SK-N-SH (cell line): ENCODE measurements around the gene VWA5B1. TPM values are rescaled to one million over a fixed set of nuclear protein-coding genes. Genes with fewer than 3 reads are reported as not detected.

Experiments used
- CTCF ChIA-PET: fragments of 300-600, 350-600 bp; formaldehyde crosslinking; extraction: SDS; loops from one replicate; lab custom pipeline; 2021; lab: Yijun Ruan, JAX
- POLR2A ChIA-PET: fragments of 350-600 bp; sonication (Branson Sonifier 250); formaldehyde crosslinking; extraction: SDS; loops from one replicate; lab custom pipeline; 2020; ENCODE audit warnings: antibody characterized with exemption, inconsistent platforms; lab: Yijun Ruan, JAX
- DNase-seq: peaks from one replicate; pipeline ENCODE4 v3.0.0; 2012
- H2AFZ ChIP-seq: fragments of 200-600 bp; sonication (generic); 2 replicates; pipeline ENCODE4 v1.8.1; 2016; ENCODE audit warnings: antibody characterized with exemption, mild to moderate bottlenecking, low read depth
- H3F3A ChIP-seq: fragments of 200-600 bp; sonication (generic); replicated peaks from 2 replicates; pipeline ENCODE3; 2016; ENCODE audit warnings: antibody characterized with exemption, mild to moderate bottlenecking; ENCODE audit not compliant: insufficient read depth
- H3K27ac ChIP-seq, 2 experiments: fragments of 200-500 bp in 1 of 2; fragments of 200-600 bp in 1 of 2; sonication (Bioruptor generic) in 1 of 2; sonication (generic), shearing (Covaris generic) in 1 of 2; 2 replicates each; pipeline versions ENCODE4 v1.5.1 to v1.6.1; 2014 to 2016; ENCODE audit warnings: low read depth in 2 of 2, inconsistent platforms in 1 of 2, low read length in 1 of 2, mild to moderate bottlenecking in 1 of 2, mixed read lengths in 1 of 2
- H3K27me3 ChIP-seq: fragments of 200-600 bp; sonication (generic), shearing (Covaris generic); 2 replicates; pipeline ENCODE4 v1.6.1; 2016; ENCODE audit warnings: mixed run types; ENCODE audit not compliant: insufficient read depth
- H3K36me3 ChIP-seq, 2 experiments: fragments of 200-500 bp in 1 of 2; fragments of 200-600 bp in 1 of 2; sonication (Bioruptor generic) in 1 of 2; sonication (generic) in 1 of 2; replicated peaks in 1 of 2; 2 replicates each; pipeline versions ENCODE3 to v1.5.1; 2014 to 2016; ENCODE audit warnings: low read length in 1 of 2, mild to moderate bottlenecking in 1 of 2; ENCODE audit not compliant: insufficient read depth in 2 of 2, control insufficient read depth in 1 of 2
- H3K4me1 ChIP-seq, 2 experiments: fragments of 200-500 bp in 1 of 2; fragments of 200-600 bp in 1 of 2; sonication (Bioruptor generic) in 1 of 2; sonication (generic), shearing (Covaris generic) in 1 of 2; 2 replicates each; pipeline versions ENCODE4 v1.5.1 to v1.6.1; 2014 to 2016; ENCODE audit warnings: low read depth in 1 of 2, low read length in 1 of 2, mixed run types in 1 of 2; ENCODE audit not compliant: insufficient read depth in 2 of 2, control insufficient read depth in 1 of 2
- H3K4me2 ChIP-seq: fragments of 200-600 bp; sonication (generic), shearing (Covaris generic); 2 replicates; pipeline ENCODE4 v1.6.1; 2017; ENCODE audit warnings: mixed run types
- H3K4me3 ChIP-seq, 2 experiments: fragments of 200-500 bp in 1 of 2; fragments of 200-600 bp in 1 of 2; sonication (Bioruptor generic) in 1 of 2; sonication (generic), shearing (Covaris generic) in 1 of 2; 2 replicates each; pipeline versions ENCODE4 v1.5.1 to v1.8.1; 2014 to 2016; ENCODE audit warnings: low read depth in 2 of 2, inconsistent platforms in 1 of 2, low read length in 1 of 2, mild to moderate bottlenecking in 1 of 2, mixed read lengths in 1 of 2, moderate library complexity in 1 of 2
- H3K79me2 ChIP-seq: fragments of 200-600 bp; sonication (generic); 2 replicates; pipeline ENCODE4 v1.8.1; 2017; ENCODE audit warnings: mild to moderate bottlenecking; ENCODE audit not compliant: insufficient read depth
- H3K9ac ChIP-seq: fragments of 200-600 bp; sonication (generic); 2 replicates; pipeline ENCODE4 v1.6.1; 2017; ENCODE audit warnings: mixed run types
- H3K9me2 ChIP-seq: fragments of 200-600 bp; sonication (generic); 2 replicates; pipeline ENCODE4 v1.6.1; 2017; ENCODE audit warnings: mixed run types
- H3K9me3 ChIP-seq: fragments of 200-600 bp; sonication (generic); 2 replicates; pipeline ENCODE4 v1.6.1; 2017; ENCODE audit warnings: mixed run types, mild to moderate bottlenecking, moderate library complexity
- H4K20me1 ChIP-seq: fragments of 200-600 bp; sonication (generic); 2 replicates; pipeline ENCODE4 v1.6.1; 2017; ENCODE audit warnings: mild to moderate bottlenecking, mixed run types; ENCODE audit not compliant: insufficient read depth
- CTCF ChIP-seq: fragments of 200-600 bp; sonication (generic); IDR thresholded peaks from 2 replicates; pipeline ENCODE4 v1.6.1; 2017; ENCODE audit warnings: antibody characterized with exemption, mild to moderate bottlenecking, moderate library complexity
- ELF1 ChIP-seq: IDR thresholded peaks from 2 replicates; pipeline ENCODE4 v1.4.0; 2012
- EP300 ChIP-seq, 2 experiments: IDR thresholded peaks; 2 replicates each; pipeline versions ENCODE4 v1.4.0 to v1.6.1; 2012; ENCODE audit warnings: borderline replicate concordance in 1 of 2, low read depth in 1 of 2, low read length in 1 of 2
- EZH2phosphoT487 ChIP-seq: fragments of 200-600 bp; sonication (generic); IDR thresholded peaks from 2 replicates; pipeline ENCODE4 v1.6.1; 2017; ENCODE audit warnings: low read depth, mixed run types, mild to moderate bottlenecking, antibody characterized with exemption, moderate library complexity, borderline replicate concordance
- FOSL2 ChIP-seq: IDR thresholded peaks from 2 replicates; pipeline ENCODE4 v1.4.0; 2012; ENCODE audit warnings: low read depth, mild to moderate bottlenecking, moderate library complexity, borderline replicate concordance
- FOXJ3 ChIP-seq: sonication (generic); formaldehyde crosslinking; IDR thresholded peaks from 2 replicates; pipeline ENCODE4 v1.5.1; 2020; ENCODE audit warnings: mild to moderate bottlenecking, missing genetic modification reagents
- FOXM1 ChIP-seq: IDR thresholded peaks from 2 replicates; pipeline ENCODE4 v1.4.0; 2012; ENCODE audit warnings: low read depth, mild to moderate bottlenecking
- GATA2 ChIP-seq: sonication (generic); formaldehyde crosslinking; IDR thresholded peaks from 2 replicates; pipeline ENCODE4 v1.5.0; 2020; ENCODE audit warnings: mild to moderate bottlenecking, missing genetic modification reagents
- JUND ChIP-seq: IDR thresholded peaks from 2 replicates; pipeline ENCODE4 v1.4.0; 2012
- NFIC ChIP-seq: IDR thresholded peaks from 2 replicates; pipeline ENCODE4 v1.4.0; 2012; ENCODE audit warnings: borderline replicate concordance
- PBX3 ChIP-seq: IDR thresholded peaks from 2 replicates; pipeline ENCODE4; 2012
- POLR2AphosphoS5 ChIP-seq: IDR thresholded peaks from 2 replicates; pipeline ENCODE4 v1.6.1; 2012; ENCODE audit warnings: low read depth, low read length
- RCOR1 ChIP-seq: fragments of 150-350 bp; IDR thresholded peaks from 2 replicates; pipeline ENCODE4 v1.6.1; 2017; ENCODE audit warnings: antibody characterized with exemption, low read length
- RXRA ChIP-seq: IDR thresholded peaks from 2 replicates; pipeline ENCODE4 v1.4.0; 2012; ENCODE audit warnings: low read depth, mild to moderate bottlenecking, borderline replicate concordance
- SIN3A ChIP-seq: IDR thresholded peaks from 2 replicates; pipeline ENCODE4 v1.6.1; 2012; ENCODE audit warnings: low read depth, mild to moderate bottlenecking, low read length, moderate library complexity, borderline replicate concordance
- SMC3 ChIP-seq: IDR thresholded peaks from 2 replicates; pipeline ENCODE4 v1.6.1; 2012; ENCODE audit warnings: low read depth, low read length, improper control_type of control experiment
- TEAD4 ChIP-seq: IDR thresholded peaks from 2 replicates; pipeline ENCODE4 v1.4.0; 2012; ENCODE audit warnings: mild to moderate bottlenecking, borderline replicate concordance; ENCODE audit not compliant: insufficient read depth
- USF1 ChIP-seq: IDR thresholded peaks from 2 replicates; pipeline ENCODE4 v1.4.0; 2012; ENCODE audit warnings: low read depth, borderline replicate concordance
- WGBS: methylation state at CpG from one replicate; pipeline ENCODE4 v1.1.6; 2017; ENCODE audit warnings: low lambda C conversion rate; 5-methylcytosine and 5-hydroxymethylcytosine counted together
- polyA plus RNA-seq, 3 experiments: library from polyadenylated mRNA; depleted of rRNA; stranded (reverse); fragments of >200 nt; gene quantifications; 2 replicates each; pipeline ENCODE4 v1.2.3, GENCODE V29; 2012
- TF ChIP-seq, protein P1 (sequence below): fragments of 150-350 bp; IDR thresholded peaks from 2 replicates; pipeline ENCODE4 v1.6.1; 2016; ENCODE audit warnings: mild to moderate bottlenecking, low read depth, low read length
- TF ChIP-seq, protein P2 (sequence below): fragments of 150-350 bp; IDR thresholded peaks from 2 replicates; pipeline ENCODE4 v1.6.1; 2017; ENCODE audit warnings: antibody characterized with exemption, low read length, low read depth, borderline replicate concordance

The VWA5B1 gene
- polyA plus RNA-seq, 1 of the 3 experiments (the other 2 are of a cell fraction): not detected

DNA sequence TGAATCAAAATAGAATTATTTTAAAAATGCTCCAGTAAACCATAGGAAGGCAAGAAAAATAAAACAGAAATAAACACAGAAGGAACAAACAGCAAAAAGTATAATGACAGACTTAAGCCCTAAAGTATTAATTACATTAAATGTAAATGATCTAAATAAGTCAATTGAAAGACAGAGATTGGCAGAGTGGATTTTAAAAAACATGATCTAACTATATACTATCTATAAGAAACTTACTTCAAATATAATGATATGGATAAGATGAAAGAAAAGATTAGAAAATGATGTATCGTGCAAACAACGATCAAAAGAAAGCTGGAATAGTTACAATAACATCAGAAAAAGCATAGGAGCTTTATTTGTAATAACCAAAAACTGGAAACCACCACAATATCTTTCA lies 104.6 kb downstream of the VWA5B1 start:
- H3K4me2 ChIP-seq: no peak overlapping the region
- H3K9me2 ChIP-seq: no peaks in the 10 kb centered on the region
- H4K20me1 ChIP-seq: no peaks in the 10 kb centered on the region
- no peak overlapping the region for H3K27ac ChIP-seq
- no peak for DNase-seq
- H3K27me3 ChIP-seq: no peaks in the 10 kb centered on the region
- no peaks in the 10 kb centered on the region for H3F3A ChIP-seq
- CTCF ChIA-PET: interaction anchor here (1.0 to 1.4 kb wide), 2 partner anchors 18 to 99 kb away, joined by 4 read pairs; no protein-coding TSS in a partner anchor
- H3K36me3 ChIP-seq: no peaks in the 10 kb centered on the region
- POLR2A ChIA-PET: no interaction called here
- H3K4me1 ChIP-seq: no peaks in the 10 kb centered on the region
- no peak overlapping the region for H3K9ac ChIP-seq
- H3K9me3 ChIP-seq: no peaks in the 10 kb centered on the region
- no peak for TF ChIP-seq USF1
- TF ChIP-seq SIN3A: no peak
- no peak for TF ChIP-seq EZH2phosphoT487
- no peak for TF ChIP-seq FOXM1
- no peak for TF ChIP-seq PBX3
- no peak for TF ChIP-seq FOXJ3 (CRISPR knock-in tag)
- no peak for TF ChIP-seq SMC3
- TF ChIP-seq EP300 (IDR thresholded peaks at IDR 0.05; ENCODE audit: borderline replicate concordance in 1 of 2, low read depth in 1 of 2, low read length in 1 of 2): no peak
- TF ChIP-seq, protein P1, sequence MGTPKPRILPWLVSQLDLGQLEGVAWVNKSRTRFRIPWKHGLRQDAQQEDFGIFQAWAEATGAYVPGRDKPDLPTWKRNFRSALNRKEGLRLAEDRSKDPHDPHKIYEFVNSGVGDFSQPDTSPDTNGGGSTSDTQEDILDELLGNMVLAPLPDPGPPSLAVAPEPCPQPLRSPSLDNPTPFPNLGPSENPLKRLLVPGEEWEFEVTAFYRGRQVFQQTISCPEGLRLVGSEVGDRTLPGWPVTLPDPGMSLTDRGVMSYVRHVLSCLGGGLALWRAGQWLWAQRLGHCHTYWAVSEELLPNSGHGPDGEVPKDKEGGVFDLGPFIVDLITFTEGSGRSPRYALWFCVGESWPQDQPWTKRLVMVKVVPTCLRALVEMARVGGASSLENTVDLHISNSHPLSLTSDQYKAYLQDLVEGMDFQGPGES: no peak
- TF ChIP-seq, protein P2, sequence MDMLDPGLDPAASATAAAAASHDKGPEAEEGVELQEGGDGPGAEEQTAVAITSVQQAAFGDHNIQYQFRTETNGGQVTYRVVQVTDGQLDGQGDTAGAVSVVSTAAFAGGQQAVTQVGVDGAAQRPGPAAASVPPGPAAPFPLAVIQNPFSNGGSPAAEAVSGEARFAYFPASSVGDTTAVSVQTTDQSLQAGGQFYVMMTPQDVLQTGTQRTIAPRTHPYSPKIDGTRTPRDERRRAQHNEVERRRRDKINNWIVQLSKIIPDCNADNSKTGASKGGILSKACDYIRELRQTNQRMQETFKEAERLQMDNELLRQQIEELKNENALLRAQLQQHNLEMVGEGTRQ: no peak
- no peak for TF ChIP-seq FOSL2
- no peak for TF ChIP-seq POLR2AphosphoS5
- TF ChIP-seq RXRA: no peak
- no peak for TF ChIP-seq ELF1
- TF ChIP-seq NFIC: no peak
- TF ChIP-seq JUND: no peak
- TF ChIP-seq RCOR1: no peak
- no peak for TF ChIP-seq TEAD4
- TF ChIP-seq CTCF: no peak
- no peak for TF ChIP-seq GATA2 (CRISPR knock-in tag)
- TF ChIP-seq, all 33 proteins: peak for 0
- H3K4me3 ChIP-seq: no peak overlapping the region
- 11% methylated on average over 2 of the region's 2 CpGs for WGBS
- H2AFZ ChIP-seq: no peak overlapping the region
- no peaks in the 10 kb centered on the region for H3K79me2 ChIP-seq
